HG03039 (cell line): ENCODE results near the gene TTC8.
"Not testable (repeated sequence)": the region's sequence is repeated elsewhere in the genome, so short reads cannot be mapped to it uniquely, and the experiment has no call there.

Source experiments
- ATAC-seq: cut with Tn5 transposase; IDR thresholded peaks from one replicate; pipeline ENCODE4 v1.9.1; 2021; ENCODE audit warnings: mild to moderate bottlenecking, moderate library complexity; ENCODE audit not compliant: unreplicated experiment

TTC8 gene

DNA sequence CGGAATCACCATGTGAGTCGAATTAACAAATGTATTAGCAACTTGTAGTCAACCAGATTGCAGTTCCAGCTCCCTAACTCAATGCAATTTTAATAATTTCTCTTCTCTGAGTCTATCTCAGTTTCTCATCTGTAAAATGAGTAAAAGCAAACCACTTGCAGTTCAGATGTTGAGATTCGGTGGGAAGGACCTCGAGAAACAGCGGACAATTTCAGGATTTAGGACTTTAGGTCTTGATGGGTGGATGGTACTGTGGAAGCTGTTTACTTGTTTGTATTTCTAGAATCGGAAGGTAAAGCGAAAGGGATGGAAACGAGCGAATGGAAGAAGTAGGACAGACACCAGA is 510 bp upstream of the TTC8 start:
- ATAC-seq: peak; percentile 1

DNA sequence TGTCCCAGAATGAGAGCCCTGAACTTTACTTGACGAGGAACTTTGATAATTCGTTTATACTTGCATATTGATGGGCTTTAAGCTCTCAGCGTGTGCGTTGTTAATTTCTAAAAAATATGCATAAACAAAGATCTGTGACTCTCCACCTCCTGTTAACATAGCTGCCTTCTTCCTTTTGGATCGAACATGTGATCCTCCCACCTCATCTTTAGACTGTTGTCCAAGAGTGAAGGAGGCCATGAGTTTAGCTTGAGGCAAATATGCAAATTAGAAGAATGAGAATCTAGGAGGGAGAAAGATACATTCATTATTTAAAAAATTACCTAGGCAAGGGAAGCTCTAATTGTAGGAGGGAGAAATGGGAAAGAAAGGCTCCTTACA is 617 bp downstream of the TTC8 start:
- ATAC-seq: no peak

DNA sequence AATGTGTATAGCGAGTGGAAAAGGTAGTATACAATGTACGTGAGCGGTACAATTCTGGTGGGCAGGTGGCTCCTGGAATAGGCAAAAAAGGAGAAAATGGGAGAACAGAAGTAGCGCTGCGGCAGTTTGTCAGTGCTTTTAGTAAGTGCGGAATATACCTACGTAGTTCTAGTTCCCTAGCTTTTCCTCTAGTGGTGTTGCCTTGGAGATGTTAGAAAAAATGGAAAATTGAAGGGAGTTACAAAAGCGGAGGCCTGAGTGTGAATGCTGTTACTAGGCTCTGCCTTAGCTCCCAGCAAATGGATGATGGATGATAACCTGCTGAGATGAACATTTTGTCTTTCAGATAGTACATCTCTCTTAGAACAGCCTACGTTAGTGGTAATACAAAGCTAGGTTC is 1.1 kb downstream of the TTC8 start:
- ATAC-seq: no peak

DNA sequence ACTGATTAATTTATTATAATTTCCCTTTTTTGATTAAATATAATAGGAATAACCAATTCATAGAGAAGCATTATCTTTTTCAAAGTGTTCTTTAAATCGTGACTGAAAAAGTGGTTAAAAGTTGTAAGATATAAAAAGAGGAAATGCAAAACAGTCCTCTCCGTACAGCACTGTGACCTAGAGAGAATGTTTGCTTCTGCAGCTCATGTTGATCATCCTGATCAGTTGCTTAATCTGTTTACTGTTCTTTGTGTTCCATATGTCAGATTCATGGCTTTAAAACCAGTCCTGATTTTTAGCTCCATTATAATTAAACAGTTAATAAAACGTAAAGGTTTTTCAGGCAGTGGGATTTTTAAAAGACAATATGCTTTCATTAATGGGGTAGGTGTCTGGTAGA is 4.7 kb downstream of the TTC8 start:
- no peak for ATAC-seq

DNA sequence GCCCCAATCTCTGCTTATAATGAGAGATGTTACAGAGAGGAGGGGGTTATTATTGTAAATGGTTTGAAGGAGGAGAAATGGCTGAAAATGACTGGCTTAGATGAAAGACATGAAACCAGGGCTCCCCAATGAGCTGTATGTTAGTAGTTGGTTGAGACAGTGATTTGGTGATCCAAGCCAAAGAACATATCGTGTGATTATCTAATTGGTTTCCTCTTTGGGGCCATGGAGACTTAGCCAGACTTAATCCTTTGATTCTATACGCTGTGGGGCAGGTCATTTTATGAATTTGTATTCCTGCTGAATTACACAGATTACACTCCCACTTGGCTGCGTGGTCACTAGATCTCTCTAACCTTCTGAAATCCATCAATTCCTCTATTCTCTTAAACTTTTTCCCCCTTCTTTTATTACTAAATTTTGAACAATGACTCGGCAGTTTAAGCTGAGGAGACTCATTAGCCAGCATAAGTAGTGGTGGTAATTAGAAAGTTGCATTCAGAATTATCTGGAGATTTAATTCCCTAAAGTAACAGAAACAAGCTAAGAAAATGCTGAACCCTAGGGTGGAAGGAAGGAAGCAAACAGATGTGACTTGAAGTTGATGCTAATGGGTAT is 5.3 kb downstream of the TTC8 start:
- ATAC-seq: no peak

DNA sequence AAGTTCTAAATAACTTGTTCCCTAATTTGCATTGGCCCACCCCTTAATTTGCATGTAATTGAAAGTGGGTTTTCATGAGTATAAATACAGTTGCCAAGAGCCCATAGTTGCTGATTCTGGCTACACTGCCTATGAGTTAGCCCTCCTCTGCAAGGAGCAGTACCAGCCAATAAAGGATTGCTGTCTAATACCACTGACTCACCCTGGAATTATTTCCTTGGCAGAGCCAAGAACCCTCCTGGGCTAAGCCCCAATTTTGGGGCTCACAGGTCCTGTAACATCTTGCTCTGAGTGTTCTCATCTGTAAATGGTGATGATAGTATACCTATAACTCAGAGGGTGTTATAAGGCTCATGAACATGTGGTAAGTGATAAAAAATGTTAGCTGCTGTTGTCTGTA is 6.8 kb downstream of the TTC8 start:
- no peak for ATAC-seq

DNA sequence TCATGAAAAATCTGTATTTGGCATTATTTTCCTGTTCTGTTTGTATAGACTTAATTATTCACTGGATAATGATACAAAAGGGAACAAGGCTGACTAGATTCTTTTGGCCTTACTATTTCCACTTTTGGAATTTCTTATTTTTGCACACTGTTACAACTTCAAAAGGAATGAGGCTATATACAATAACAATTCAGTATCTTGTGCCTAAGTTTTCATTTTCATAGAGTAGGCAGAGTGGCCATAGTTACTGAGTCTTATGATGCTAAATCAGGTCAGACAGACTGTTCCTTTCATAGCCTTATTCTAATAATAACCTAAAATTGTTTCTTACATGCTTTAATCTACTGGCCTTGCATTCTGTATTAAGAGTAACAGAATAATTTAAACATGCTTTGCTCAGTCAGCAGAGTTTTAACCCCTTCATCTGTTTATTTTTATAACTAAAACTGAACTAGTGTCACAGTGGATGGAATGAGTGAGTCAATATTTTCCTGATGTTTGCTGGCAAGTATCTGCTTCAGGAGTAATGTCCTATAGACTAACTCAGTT is 10.5 kb downstream of the TTC8 start:
- no peak for ATAC-seq

DNA sequence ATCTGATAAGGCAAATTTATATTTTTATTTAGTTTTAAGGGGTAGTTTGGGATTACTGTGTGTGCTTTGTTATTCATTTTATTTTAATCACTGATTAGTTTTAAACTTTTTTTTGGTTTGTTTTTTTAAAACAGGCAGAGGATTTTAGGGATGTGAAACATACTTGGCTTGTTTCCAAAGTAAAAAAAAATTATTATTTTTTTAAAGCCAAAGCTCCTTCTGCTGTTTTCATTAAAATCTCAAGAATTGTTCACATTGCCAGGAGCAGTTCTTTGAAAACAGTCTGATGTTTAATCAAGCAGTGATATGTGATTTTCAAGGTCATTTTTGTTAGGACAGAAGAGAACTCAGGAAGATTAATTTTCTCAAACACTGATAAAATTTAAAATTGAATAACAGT is 11.2 kb downstream of the TTC8 start:
- no peak for ATAC-seq

DNA sequence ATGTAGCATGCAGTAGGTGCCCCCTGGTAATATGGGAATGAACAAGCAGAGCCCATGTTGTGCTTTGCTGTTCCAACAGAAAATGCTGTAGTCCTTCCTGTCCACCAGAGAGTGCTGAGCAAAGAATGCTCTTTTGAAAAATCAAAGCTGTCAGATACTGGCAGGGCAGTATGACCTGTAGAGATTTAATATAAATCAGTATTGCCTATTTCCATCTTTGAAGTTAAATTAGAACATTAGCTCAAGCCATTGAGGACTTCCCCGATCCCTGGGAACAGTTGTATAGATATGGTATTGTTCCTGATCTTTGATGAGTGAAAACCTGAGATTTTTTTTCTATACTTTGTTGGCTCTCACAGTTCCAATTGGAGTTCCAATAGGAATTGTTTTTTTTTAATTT is 13.0 kb downstream of the TTC8 start:
- ATAC-seq: no peak

DNA sequence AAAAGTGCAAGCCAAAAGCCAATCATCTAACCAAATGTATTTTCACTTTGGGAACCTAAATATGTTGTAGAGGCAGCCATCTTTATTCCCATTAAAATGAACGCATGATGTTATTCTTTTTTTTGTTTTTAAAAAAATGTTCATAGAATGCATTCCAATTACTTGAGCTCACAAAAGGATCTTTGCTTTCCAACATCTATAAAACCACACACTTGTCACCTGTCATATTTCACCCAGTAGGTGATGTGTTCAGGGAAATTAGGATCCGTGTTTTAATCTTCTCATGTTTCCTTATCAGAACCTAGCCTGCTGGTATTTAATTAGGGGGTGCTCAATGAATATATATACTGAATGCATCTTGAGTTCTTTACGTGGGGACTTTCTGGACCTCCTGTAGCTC is 13.6 kb downstream of the TTC8 start:
- no peak for ATAC-seq

DNA sequence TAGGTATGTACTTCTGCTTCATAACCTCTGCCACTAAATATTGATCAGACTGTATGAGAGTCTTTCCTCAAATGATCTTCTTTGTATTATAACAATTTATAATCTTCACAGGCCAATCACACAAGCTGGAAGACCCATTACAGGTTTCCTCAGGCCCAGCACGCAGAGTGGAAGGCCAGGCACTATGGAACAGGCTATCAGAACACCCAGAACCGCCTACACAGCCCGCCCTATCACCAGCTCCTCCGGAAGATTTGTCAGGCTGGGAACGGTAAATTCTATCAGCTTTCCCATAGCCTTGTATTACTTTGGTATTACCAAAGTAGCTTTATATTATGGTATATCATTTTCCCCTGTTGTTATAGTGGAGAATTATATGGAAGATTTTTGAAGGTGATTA is 16.5 kb downstream of the TTC8 start:
- ATAC-seq: no peak

DNA sequence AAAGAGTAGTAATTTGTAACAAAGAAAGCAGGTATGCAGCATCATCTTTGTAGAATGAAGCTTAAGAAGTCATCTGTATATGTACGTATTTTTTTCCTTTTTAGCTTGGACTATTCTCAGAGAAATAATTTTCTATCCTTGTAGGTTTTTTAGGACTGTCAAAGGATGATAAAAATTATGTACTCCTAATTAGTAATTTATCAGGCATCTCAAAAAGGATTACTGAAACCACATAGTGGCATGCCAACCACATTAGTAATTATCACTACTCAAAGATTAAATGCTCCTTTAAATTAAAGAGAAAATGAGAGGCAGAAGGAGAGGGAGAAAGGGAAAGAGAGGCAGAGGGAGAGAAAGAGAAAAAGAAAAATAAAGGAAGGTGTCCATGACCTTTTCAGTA is 17.3 kb downstream of the TTC8 start:
- ATAC-seq: no peak

DNA sequence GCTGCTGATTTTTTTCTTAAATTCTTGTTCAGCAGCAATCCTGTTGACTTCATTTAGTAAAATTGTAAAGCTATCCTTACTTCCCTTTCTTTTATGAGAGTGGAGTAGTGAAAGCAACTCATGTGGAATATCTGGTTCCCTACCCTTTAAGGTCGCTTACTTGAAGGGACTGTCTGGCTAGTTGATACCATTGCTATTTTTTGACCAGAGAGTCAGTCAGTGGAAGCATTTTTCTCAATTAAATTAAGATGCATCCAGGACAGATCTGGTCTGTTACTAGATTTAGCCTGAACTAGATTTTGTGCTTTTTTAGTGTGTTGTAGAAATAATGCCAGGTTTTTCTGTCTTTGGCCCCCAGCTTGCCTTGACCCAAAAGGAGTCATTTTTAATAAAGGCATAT is 18.0 kb downstream of the TTC8 start:
- ATAC-seq: no peak

DNA sequence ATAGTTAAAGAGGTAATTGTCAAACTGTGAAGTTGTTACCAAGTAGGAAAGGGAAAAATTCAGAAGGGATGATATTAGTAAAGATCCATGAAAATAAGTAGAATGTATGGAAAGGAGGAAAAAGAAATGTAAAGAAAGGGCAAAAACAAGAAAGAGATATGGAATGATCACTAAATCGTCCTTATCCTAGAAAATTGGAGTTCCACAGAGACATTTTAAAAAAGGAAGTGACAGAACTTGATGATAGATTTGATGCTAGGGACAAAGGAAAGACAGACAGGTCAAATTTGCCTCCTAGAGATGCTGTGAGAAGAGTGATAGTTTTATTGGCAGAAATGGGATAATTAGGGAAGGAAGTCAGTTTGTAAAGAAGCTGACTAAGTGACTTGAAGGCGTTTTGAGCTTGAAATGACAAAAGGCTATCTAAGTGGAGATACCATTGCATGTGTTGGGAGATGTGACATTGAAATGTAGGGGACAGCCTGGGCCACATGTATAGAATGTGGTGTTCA is 20.6 kb downstream of the TTC8 start:
- no peak for ATAC-seq

DNA sequence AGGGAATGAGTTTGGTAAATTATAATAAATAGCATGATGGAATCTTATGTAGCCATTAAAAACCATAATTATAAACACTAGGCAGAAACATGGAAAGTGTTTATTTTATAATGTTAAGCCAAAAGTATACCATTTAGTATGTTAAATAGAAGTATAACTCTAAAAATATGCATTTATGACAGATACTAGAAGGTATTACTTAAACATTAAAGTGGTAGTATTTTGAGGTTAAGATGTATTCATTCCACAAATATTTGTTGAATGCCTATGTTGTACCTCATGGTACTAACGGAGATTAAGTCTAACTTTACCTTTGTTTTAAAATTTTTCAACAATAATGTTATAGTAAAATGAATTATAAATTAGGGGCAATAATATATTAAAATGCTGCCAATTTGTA is 24.1 kb downstream of the TTC8 start:
- ATAC-seq: no peak

DNA sequence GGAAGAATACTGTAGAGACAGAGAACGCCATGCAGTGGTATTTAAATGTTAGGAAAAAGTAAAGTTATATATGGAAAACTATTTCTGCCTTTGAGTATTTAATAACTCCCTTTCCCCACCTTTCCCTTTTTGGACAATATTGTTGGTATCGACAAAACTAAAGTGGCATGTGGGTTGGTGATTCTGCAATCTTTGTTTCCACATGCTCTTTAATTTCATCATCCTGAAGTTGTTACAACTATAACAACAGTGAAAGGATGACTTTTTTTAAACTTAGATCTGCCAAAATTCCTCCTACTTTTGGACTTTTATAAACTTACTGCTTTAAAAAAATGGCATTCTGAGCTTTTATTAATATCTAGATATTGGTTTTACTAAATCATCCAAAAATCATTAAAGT is 25.3 kb downstream of the TTC8 start:
- ATAC-seq: no peak

DNA sequence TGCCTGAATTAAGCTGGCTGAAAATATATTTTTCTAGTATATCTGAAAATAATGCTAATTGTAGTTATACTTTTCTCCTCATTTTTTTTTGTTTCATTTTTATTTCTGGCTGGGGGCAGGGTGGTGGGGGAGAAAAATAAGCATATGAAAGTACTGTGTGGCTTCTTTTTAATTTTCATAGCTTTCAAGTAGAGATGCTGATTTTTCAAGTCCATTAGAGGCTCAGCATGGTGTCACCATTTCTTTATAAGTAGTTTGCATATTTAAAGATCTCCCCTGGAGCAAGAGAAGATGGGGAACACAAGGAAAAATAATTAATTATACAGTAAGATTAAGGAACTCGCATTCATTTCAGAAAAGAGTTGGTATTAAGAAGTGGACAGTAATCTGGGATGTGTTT is 27.1 kb downstream of the TTC8 start:
- ATAC-seq: no peak

DNA sequence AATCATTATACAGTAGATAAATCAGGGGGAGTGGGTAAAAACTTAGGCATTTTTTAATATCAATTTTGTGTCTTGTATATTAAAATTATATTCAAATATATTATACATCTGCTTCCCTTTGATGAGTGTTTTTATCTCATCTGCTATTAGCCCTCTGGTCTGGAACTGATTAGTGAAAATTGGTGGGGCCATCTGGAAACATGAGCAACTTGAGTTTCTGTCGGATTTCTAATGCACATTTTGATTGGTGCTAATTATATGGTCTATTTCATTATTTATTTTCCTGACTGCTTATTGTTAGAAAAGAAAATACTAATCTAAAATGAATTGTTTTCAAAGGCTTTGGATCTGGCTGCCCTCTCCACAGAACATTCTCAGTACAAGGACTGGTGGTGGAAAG is 28.2 kb downstream of the TTC8 start:
- ATAC-seq: no peak

DNA sequence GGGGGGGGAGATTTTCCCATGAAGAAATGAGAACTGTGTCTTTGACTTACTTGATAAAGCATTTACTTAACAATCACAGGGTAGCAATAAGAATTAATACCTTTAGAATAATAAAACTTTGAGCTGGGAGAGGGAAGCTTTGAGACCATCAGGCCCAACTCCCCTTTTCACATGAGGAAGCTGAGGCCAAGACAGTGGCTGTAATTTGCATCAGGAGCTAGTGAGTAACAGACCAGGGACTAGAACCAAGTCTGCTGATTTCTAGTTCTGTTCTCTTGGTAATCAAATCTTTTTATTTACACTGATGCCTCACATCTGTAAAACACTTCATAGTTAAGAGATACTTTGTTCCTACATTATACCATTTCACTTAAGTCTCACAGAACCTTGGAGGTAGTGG is 28.7 kb downstream of the TTC8 start:
- ATAC-seq: no peak

DNA sequence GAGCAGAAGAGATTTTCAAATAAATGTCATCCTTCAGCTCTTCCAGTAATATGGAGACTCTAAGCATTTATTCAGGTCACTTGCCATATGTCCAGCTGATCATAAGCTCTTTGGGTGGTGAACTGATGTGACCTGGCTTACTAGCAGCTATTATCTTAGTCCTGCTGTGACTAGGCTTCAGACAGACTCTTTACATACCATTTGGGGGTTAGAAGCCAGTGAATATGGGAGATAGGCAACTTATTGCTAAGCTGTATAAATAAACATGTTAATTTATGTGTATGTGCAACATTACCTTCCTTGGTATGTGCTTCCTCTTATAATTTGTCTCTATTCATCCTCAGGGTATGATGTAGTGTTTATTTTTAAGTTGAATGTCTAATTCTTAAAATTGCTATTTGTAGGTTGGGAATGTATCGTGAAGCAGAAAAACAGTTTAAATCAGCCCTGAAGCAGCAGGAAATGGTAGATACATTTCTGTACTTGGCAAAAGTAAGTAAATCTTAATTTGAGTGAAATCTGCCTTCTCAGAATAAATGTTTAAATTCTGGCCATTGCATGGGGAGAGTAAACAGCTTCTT is 32.4 kb downstream of the TTC8 start:
- no peak for ATAC-seq

DNA sequence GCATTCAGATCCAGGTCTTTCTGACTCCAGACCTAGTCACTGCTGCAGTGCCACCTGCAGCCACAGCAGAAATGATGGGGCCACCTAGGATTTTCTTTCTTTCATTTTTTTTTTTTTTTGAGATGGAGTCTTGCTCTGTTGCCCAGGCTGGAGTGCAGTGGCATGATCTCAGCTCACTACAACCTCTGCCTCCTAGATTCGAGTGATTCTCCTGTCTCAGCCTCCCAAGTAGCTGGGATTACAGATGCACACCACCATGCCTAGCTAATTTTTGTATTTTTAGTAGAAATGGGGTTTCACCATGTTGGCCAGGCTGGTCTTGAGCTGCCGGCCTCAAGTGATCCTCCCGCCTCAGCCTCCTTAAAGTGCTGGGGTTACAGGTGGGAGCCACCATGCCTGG is 33.4 kb downstream of the TTC8 start:
- ATAC-seq: not testable (repeated sequence)

DNA sequence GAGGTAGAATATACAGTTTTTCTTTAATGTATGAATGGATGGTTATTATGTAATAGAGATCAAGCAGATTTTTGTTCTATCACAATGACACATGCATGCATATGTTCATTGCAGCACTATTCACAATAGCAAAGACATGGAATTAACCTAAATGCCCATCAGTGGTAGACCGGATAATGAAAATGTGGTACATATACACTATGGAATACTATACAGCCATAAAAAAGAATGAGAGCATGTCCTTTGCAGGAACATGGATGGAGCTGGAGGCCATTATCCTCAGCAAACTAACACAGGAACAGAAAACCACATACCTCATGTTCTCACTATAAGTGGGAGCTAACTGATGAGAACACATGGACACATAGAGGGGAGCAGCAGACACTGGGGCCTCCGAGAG is 34.7 kb downstream of the TTC8 start:
- ATAC-seq: not testable (repeated sequence)

DNA sequence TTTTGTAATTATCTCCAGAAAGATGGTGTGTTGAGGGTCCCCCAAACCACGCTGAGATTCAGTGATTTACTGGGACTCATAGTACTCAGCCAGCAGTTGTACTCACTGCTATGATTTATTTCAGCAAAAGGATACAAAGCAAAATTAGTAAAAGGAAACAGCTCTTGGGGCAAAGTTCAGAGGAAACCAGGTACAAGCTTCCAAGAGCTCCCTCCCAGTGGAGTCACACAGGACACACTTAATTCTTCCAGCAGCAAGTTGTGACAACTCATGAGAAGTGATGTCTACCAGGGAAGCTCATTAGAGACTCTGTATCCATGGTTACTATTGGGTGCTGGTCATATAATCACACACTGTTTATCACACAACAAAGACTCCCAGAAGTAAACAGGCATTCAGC is 38.7 kb downstream of the TTC8 start:
- ATAC-seq: no peak
